Activated effector memory CD4-positive, alpha-beta T cell treated with Interleukin-2 at 50 U/mL for 16 hours (primary cell): ENCODE results near the gene PPP1R9B.

ENCODE experiments used
- DNase-seq: peaks from one replicate; pipeline ENCODE4 v3.0.0-alpha.2; 2020

Gene PPP1R9B

GRCh38 chr17:50103941-50104340 lies 46.5 kb downstream of the PPP1R9B start:
- DNase-seq: no peak

- no peak for DNase-seq
Observed at GRCh38 chr17:50103252-50103651, 47.2 kb downstream of the PPP1R9B start.

- no peak for DNase-seq
Observed at GRCh38 chr17:50102164-50102991, 48.1 kb downstream of the PPP1R9B start.

DNA sequence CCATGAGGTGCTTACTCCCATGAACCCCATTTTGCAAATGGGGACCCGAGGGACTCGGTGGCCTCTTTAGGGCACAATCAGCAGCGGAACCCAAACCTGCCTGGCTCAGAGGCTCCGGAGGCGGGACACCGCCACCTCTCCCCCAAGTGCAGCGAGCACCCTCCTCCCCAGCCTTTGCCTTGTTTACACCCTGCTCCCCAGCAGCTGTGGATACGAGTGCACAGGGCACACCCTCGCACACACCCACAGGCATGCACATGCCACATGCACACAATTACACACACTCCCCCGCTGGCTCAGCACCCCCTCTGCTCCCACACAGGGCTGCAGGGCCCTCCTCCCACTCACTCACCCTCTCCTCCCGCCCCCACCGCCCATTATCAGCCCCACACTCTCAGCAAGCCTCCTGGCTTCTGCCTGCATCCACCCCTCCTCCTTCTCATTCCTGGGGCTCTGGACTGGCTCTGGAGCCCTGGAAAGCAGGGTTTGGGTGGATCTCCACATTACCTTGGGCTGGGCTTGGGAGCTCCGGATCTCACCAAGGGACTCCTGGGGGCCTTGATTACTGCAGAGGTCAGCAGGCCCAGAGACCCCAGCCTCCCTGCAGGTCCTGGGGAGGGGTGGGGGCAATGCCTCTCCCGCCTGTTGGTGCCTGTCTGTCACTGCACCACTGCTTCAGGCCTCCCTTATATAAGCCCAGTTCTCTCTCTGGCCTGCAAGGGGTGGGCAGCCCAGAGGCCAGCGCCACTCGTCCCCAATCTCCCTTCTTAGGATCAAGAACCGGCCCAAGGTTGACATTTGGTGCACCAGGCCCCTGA lies 48.9 kb downstream of the PPP1R9B start:
- no peak for DNase-seq

GRCh38 chr17:50100921-50101345 lies 49.5 kb downstream of the PPP1R9B start:
- DNase-seq: no peak

DNA sequence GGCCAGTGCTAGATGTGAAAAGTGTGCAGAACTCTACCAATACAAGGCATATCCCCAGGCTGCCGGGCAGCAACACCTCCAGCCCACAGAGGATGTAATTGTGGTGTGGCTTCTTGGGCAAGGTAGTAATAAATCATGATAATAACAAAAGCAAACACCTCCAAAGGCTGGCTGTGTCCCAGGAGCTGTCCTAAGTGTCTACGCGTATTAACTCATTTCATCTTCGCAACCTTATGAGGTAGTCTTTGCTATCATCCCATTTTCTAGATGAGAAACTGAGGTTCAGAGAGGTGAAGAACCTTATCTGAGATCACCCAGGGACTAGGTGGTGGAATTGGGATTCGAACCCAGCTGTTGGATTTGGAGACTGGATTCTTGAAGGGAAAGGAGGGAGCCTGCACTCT lies 50.0 kb downstream of the PPP1R9B start:
- DNase-seq: no peak

DNA sequence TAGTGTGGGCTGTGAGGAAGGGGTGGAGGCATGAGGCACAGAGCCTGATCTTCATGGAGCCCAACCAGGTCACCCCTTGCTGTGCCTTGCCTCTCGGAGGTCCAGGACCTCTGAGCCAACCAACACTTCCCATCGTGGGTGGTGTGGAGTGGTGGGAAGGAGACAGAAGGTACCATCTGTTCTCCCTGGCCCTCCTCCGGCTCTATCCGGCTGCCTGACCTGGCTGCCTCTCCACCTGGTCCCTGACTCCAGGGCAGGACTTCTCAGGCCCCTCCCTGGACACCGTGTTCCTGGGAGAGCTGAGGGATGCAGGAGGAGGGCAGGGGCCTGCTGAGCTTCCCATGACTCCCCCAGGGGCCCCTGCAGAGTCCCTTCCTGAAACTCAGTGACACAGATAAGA lies 51.5 kb downstream of the PPP1R9B start:
- no peak for DNase-seq

- no peak for DNase-seq
Observed at GRCh38 chr17:50098583-50098982, 51.9 kb downstream of the PPP1R9B start.

GRCh38 chr17:50097926-50098325 lies 52.6 kb downstream of the PPP1R9B start:
- no peak for DNase-seq

DNA sequence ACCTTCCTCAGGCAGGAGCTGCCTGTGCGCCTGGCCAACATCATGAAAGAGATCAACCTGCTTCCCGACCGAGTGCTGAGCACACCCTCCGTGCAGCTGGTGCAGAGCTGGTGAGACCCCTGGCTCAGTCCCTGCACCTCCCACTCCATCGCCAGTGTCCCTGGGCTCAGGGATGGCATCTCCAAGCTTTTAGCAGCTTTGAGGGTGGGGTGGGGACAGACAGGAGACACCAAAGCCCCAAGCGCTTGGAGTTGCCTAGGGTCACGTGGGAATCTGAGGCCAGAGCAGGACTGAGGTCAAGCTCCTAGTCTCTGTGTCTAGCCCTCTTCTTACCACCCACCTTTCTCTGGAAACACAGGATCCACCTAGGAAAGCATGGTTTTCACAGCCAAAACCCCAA lies 53.0 kb downstream of the PPP1R9B start:
- DNase-seq: no peak

DNA sequence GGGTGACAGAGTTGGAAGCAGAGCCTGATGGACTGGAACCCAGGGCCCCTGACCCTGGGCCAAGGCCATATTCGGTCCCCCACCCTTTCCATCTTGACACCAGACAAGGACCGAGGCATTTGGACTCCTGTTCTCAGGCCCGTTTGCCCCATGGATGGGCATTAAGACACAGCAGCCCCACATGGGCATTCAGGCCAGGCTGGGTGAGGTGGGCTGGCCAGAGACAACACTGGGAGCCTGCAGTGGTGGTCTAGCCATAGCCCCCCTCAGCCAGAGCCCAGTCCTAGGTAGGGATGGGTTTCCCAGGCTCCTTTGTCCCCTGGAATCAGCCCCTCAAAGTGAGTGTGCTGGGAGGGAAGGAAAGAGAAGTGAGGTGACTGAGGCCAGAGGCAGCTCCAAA lies 53.7 kb downstream of the PPP1R9B start:
- no peak for DNase-seq

GRCh38 chr17:50096092-50096491 lies 54.4 kb downstream of the PPP1R9B start:
- no peak for DNase-seq

DNA sequence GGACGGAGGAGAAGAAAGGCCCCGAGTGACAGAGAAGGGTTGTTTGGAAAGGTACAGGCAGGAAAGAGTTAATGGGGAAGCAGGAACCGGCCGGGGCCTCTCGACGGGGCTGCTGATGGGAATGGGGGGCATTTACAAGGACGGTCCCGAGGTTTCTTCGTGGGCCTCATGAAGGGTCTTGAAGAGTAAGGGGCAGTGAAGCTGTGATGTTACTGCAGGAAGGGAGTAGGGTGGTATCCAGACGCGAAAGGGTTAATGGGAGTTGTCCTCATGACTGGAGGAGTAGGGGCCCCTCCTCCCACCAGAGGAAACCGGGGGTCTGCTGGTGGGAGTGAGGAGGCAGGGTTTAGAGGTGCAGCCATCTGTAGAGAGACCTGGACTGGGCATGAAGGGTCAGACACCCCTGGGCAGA lies 54.8 kb downstream of the PPP1R9B start:
- no peak for DNase-seq

GRCh38 chr17:50094753-50095619 lies 55.5 kb downstream of the PPP1R9B start, which contains the start of gene PDK2:
PDK2 (plus strand) TSS chr17:50095351; CDS start chr17:50095436, 85 bp downstream.
- DNase-seq: peak; percentile 97

GRCh38 chr17:50094243-50094752 lies 56.2 kb downstream of the PPP1R9B start:
- peak; percentile 87 for DNase-seq

DNA sequence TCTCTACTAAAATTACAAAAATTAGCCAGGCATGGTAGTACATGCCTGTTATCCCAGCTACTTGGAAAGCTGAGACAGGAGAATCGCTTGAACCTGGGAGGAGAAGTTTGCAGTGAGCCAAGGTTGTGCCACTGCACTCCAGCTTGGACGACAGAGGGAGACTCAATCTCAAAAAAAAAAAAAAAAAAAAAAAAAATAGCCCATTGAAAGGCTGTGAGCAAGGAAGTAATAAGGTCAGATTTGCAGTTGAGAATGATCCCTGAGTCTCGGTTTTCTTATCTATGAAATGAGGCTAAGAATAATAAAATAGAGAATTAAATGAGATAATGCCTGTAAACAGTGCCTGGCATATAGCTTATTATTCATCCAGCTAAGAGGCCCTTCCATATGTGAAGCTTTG lies 56.7 kb downstream of the PPP1R9B start:
- no peak for DNase-seq

DNA sequence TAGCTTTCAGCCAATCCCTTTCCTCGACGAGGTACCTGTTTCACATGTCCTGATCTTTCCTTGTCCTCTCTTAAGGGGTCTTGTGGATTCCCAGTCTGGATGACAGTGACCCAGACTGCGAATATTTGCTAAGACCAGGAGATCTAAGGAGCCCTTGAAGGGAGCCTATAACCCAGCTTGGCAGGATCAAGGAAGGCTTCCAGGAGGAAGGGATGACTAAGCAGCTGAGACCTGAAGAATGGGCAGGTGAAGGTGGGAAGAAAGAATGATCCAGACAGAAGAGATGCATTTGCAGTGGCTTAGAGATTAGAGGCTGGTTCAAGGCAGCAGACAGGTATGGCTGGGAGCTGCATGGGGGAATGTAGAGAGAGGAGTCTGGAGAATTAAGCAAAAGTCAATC lies 57.2 kb downstream of the PPP1R9B start:
- DNase-seq: no peak

DNA sequence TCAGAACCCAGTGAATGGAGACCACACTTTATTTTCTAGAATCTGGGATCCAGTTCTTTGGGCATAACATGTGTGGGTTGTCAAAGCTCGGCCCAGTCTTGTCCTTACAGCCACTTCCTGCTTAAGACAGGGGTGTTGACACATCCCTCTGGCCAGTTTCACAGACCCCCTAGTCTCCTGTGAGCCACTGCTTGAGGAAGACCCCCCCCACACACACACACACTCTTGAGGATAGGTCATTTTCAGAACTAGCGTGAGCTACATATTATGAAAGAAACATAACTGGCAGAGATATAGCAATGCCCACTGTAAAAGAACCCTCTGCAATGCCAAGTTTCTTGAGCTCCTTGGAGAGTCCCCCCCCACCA lies 58.6 kb downstream of the PPP1R9B start:
- DNase-seq: no peak

- DNase-seq: no peak
Observed at GRCh38 chr17:50090971-50091917, 59.2 kb downstream of the PPP1R9B start.

- DNase-seq: no peak
Observed at GRCh38 chr17:50090071-50090470, 60.4 kb downstream of the PPP1R9B start.

DNA sequence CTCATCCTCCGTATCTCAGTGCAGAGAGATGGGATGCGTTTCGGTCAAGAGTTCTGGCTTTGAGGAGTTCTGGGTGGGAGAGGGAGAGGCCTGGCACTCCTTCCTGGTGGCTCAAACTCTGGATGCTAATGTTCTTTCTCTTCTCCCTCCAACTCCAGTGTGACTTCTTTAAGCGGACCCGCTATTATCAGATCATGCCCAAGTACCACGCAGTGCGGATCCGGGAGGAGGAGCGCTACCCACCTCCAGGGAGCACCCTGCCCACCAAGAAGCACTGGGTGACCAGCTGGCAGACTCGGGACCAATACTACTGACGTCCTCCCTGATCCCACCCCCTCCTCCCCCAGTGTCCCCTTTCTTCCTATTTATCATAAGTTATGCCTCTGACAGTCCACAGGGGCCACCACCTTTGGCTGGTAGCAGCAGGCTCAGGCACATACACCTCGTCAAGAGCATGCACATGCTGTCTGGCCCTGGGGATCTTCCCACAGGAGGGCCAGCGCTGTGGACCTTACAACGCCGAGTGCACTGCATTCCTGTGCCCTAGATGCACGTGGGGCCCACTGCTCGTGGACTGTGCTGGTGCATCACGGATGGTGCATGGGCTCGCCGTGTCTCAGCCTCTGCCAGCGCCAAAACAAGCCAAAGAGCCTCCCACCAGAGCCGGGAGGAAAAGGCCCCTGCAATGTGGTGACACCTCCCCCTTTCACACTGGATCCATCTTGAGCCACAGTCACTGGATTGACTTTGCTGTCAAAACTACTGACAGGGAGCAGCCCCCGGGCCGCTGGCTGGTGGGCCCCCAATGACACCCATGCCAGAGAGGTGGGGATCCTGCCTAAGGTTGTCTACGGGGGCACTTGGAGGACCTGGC lies 61.3 kb downstream of the PPP1R9B start:
- no peak for DNase-seq
